CD4-positive, alpha-beta T cell treated with Interleukin-12 subunit alpha and Interleukin-12 subunit beta, for 1 hour (primary cell): ENCODE results near the gene ALG9.
A peak's percentile ranks its signal among the peaks of the same experiment; 100 is the strongest.

Source experiments
- DNase-seq: peaks from one replicate; pipeline ENCODE4 v3.0.0-alpha.2; 2020

Gene ALG9

GRCh38 chr11:111878849-111879636 is 7.7 kb upstream of the ALG9 start, which contains the start of the genes CFAP68 and FDXACB1:
CFAP68 (plus strand) TSS chr11:111879541; CDS start chr11:111879561, 20 bp downstream.
FDXACB1 (minus strand) TSS chr11:111879165; CDS start chr11:111879132, 33 bp downstream.
- peak; percentile 96 for DNase-seq

GRCh38 chr11:111878385-111878848 is 7.0 kb upstream of the ALG9 start:
- DNase-seq, result no peak

GRCh38 chr11:111871693-111872161 is 346 bp upstream of the ALG9 start:
- no peak for DNase-seq

GRCh38 chr11:111870522-111870885 is 877 bp downstream of the ALG9 start:
- no peak for DNase-seq

GRCh38 chr11:111870113-111870512 is 1.3 kb downstream of the ALG9 start:
- DNase-seq, result no peak

- DNase-seq, result no peak
Observed at GRCh38 chr11:111860257-111860656, 11.1 kb downstream of the ALG9 start.

GRCh38 chr11:111855506-111855905 is 15.9 kb downstream of the ALG9 start:
- DNase-seq, result no peak

GRCh38 chr11:111852103-111852502 is 19.3 kb downstream of the ALG9 start:
- no peak for DNase-seq

GRCh38 chr11:111851636-111852035 is 19.7 kb downstream of the ALG9 start:
- no peak for DNase-seq

- no peak for DNase-seq
Observed at GRCh38 chr11:111851067-111851466, 20.3 kb downstream of the ALG9 start.

- no peak for DNase-seq
Observed at GRCh38 chr11:111849631-111850030, 21.8 kb downstream of the ALG9 start.

- no peak for DNase-seq
Observed at GRCh38 chr11:111846636-111847035, 24.7 kb downstream of the ALG9 start.

- no peak for DNase-seq
Observed at GRCh38 chr11:111846063-111846462, 25.3 kb downstream of the ALG9 start.

- DNase-seq, result no peak
Observed at GRCh38 chr11:111845276-111846028, 25.9 kb downstream of the ALG9 start.

- no peak for DNase-seq
Observed at GRCh38 chr11:111843661-111844060, 27.7 kb downstream of the ALG9 start.

GRCh38 chr11:111841370-111842053 is 29.9 kb downstream of the ALG9 start:
- peak; percentile 80 for DNase-seq

GRCh38 chr11:111840143-111840542 is 31.2 kb downstream of the ALG9 start:
- DNase-seq, result no peak

GRCh38 chr11:111838054-111838453 is 33.3 kb downstream of the ALG9 start:
- no peak for DNase-seq

GRCh38 chr11:111837366-111837891 is 34.0 kb downstream of the ALG9 start:
- DNase-seq, result no peak

- DNase-seq, result no peak
Observed at GRCh38 chr11:111836721-111837120, 34.7 kb downstream of the ALG9 start.

GRCh38 chr11:111836162-111836561 is 35.2 kb downstream of the ALG9 start:
- DNase-seq, result no peak

GRCh38 chr11:111835665-111836064 is 35.7 kb downstream of the ALG9 start:
- no peak for DNase-seq
